Panc1 (cell line): ENCODE results near the gene MRM1.

Experiments
- TCF7L2 ChIP-seq: IDR thresholded peaks from 2 replicates; pipeline ENCODE4 v1.6.1; 2011; ENCODE audit warnings: mild to moderate bottlenecking, low read depth, low read length, inconsistent platforms
- TF ChIP-seq, protein P1 (sequence below): fragments of 450-650 bp; IDR thresholded peaks from 2 replicates; pipeline ENCODE4 v1.5.1; 2017; ENCODE audit warnings: mild to moderate bottlenecking
- TF ChIP-seq, protein P2 (sequence below), 2 experiments: IDR thresholded peaks; 2 replicates each; pipeline ENCODE4 v1.6.1; 2011 to 2012; ENCODE audit warnings: low read depth in 2 of 2, control low read depth in 1 of 2, low read length in 1 of 2, mild to moderate bottlenecking in 1 of 2, moderate library complexity in 1 of 2; ENCODE audit not compliant: insufficient read depth in 1 of 2

DNA sequence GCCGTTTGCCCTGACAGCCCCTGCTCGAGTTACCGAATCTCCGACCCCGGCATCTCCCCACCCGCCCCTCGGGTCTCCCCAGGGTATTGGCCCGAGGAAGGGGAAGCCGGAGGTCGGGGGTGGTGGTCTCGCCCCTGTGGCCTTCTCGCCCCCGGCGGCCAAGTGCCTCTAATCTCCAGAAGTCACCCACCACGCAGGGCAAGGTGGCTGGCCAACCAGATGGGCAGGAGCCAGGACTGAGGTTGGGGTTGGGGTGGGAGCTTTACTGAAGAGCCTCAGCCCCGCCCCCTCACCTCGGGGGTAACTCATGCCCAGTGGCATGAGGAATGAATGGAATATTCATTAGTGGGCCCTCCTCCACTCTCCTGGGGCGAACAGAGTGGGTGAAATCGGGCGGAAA lies 9.1 kb upstream of the MRM1 start:
- TF ChIP-seq, protein P1, sequence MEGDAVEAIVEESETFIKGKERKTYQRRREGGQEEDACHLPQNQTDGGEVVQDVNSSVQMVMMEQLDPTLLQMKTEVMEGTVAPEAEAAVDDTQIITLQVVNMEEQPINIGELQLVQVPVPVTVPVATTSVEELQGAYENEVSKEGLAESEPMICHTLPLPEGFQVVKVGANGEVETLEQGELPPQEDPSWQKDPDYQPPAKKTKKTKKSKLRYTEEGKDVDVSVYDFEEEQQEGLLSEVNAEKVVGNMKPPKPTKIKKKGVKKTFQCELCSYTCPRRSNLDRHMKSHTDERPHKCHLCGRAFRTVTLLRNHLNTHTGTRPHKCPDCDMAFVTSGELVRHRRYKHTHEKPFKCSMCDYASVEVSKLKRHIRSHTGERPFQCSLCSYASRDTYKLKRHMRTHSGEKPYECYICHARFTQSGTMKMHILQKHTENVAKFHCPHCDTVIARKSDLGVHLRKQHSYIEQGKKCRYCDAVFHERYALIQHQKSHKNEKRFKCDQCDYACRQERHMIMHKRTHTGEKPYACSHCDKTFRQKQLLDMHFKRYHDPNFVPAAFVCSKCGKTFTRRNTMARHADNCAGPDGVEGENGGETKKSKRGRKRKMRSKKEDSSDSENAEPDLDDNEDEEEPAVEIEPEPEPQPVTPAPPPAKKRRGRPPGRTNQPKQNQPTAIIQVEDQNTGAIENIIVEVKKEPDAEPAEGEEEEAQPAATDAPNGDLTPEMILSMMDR: no peak
- TF ChIP-seq, protein P2, sequence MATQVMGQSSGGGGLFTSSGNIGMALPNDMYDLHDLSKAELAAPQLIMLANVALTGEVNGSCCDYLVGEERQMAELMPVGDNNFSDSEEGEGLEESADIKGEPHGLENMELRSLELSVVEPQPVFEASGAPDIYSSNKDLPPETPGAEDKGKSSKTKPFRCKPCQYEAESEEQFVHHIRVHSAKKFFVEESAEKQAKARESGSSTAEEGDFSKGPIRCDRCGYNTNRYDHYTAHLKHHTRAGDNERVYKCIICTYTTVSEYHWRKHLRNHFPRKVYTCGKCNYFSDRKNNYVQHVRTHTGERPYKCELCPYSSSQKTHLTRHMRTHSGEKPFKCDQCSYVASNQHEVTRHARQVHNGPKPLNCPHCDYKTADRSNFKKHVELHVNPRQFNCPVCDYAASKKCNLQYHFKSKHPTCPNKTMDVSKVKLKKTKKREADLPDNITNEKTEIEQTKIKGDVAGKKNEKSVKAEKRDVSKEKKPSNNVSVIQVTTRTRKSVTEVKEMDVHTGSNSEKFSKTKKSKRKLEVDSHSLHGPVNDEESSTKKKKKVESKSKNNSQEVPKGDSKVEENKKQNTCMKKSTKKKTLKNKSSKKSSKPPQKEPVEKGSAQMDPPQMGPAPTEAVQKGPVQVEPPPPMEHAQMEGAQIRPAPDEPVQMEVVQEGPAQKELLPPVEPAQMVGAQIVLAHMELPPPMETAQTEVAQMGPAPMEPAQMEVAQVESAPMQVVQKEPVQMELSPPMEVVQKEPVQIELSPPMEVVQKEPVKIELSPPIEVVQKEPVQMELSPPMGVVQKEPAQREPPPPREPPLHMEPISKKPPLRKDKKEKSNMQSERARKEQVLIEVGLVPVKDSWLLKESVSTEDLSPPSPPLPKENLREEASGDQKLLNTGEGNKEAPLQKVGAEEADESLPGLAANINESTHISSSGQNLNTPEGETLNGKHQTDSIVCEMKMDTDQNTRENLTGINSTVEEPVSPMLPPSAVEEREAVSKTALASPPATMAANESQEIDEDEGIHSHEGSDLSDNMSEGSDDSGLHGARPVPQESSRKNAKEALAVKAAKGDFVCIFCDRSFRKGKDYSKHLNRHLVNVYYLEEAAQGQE (IDR thresholded peaks at IDR 0.05; ENCODE audit: insufficient read depth in 1 of 2, low read depth in 2 of 2, low read length in 1 of 2): no peak
- no peak for TF ChIP-seq TCF7L2
